Measurements from ENCODE around the gene BBS9.

DNA sequence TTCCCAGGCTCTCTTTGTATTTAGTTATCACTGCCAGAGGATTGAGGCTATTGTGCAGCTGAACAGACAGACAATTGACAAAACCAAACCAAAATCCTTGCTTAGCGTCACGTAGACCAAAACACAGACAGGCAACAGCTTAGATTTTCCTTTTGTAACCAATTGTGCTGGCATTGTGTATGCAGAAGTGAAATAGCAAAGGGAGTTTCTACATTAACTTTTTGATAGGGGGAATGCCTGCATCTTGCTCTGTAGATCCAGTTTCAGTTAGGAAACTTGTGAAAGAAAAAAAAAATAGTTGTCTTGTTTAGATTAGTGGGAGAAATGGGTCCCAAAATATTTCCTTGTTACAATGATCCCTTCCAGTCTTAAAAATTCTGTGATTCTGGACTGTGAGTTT, 333.8 kb downstream of the BBS9 start:
- TF ChIP-seq, protein P1, sequence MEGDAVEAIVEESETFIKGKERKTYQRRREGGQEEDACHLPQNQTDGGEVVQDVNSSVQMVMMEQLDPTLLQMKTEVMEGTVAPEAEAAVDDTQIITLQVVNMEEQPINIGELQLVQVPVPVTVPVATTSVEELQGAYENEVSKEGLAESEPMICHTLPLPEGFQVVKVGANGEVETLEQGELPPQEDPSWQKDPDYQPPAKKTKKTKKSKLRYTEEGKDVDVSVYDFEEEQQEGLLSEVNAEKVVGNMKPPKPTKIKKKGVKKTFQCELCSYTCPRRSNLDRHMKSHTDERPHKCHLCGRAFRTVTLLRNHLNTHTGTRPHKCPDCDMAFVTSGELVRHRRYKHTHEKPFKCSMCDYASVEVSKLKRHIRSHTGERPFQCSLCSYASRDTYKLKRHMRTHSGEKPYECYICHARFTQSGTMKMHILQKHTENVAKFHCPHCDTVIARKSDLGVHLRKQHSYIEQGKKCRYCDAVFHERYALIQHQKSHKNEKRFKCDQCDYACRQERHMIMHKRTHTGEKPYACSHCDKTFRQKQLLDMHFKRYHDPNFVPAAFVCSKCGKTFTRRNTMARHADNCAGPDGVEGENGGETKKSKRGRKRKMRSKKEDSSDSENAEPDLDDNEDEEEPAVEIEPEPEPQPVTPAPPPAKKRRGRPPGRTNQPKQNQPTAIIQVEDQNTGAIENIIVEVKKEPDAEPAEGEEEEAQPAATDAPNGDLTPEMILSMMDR (IDR thresholded peaks at IDR 0.05; ENCODE audit: extremely low read depth in 1 of 2, insufficient read depth in 1 of 2, low read depth in 1 of 2, low read length in 2 of 2), result no peak
- no peak for TF ChIP-seq JUN (IDR thresholded peaks at IDR 0.05; ENCODE audit: borderline replicate concordance, insufficient read depth, insufficient read length, low read depth)
- no peak for TF ChIP-seq POLR2A (IDR thresholded peaks at IDR 0.05; ENCODE audit: low read depth, low read length)
- no peak for TF ChIP-seq EZH2 (IDR thresholded peaks at IDR 0.05; ENCODE audit: borderline replicate concordance, low read depth, low read length, severe bottlenecking)
- TF ChIP-seq, protein P2, sequence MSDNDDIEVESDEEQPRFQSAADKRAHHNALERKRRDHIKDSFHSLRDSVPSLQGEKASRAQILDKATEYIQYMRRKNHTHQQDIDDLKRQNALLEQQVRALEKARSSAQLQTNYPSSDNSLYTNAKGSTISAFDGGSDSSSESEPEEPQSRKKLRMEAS (IDR thresholded peaks at IDR 0.05; ENCODE audit: insufficient read depth, insufficient read length), result no peak
- TF ChIP-seq POLR2AphosphoS5 (IDR thresholded peaks at IDR 0.05; ENCODE audit: insufficient read depth, low read depth, low read length), result no peak
- TF ChIP-seq FOS (IDR thresholded peaks at IDR 0.05; ENCODE audit: borderline replicate concordance, insufficient read depth, low read length), result no peak
- TF ChIP-seq MYC (IDR thresholded peaks at IDR 0.05; ENCODE audit: low read depth, low read length), result no peak
- no peak for TF ChIP-seq GATA2 (IDR thresholded peaks at IDR 0.05; ENCODE audit: insufficient read depth, insufficient read length, low read depth, low read length)

Measured in endothelial cell of umbilical vein (primary cell).